Right lobe of liver (tissue), 4 donors: Measurements from ENCODE around the gene SLC9A2.

Experiments used
- POLR2A ChIP-seq: fragments of 450-650 bp; IDR thresholded peaks from one replicate; pipeline ENCODE4 v1.6.1; 2017; ENCODE audit warnings: antibody characterized with exemption, mild to moderate bottlenecking
- TF ChIP-seq, protein P1 (sequence below), 4 donors: fragments of 200-600 bp in 3 of 4; fragments of 450-650 bp in 1 of 4; IDR thresholded peaks; one replicate each; pipeline versions ENCODE4 v1.5.1 to v1.8.0; 2016 to 2022; ENCODE audit warnings: antibody characterized with exemption in 4 of 4, mild to moderate bottlenecking in 2 of 4
- donor health status: DM: no; HTN: no; CAD: no.
- donor health status: DM: no; HTN: no; CAD: no.
- donor health status: DM: no; HTN: yes; CAD: no.

DNA sequence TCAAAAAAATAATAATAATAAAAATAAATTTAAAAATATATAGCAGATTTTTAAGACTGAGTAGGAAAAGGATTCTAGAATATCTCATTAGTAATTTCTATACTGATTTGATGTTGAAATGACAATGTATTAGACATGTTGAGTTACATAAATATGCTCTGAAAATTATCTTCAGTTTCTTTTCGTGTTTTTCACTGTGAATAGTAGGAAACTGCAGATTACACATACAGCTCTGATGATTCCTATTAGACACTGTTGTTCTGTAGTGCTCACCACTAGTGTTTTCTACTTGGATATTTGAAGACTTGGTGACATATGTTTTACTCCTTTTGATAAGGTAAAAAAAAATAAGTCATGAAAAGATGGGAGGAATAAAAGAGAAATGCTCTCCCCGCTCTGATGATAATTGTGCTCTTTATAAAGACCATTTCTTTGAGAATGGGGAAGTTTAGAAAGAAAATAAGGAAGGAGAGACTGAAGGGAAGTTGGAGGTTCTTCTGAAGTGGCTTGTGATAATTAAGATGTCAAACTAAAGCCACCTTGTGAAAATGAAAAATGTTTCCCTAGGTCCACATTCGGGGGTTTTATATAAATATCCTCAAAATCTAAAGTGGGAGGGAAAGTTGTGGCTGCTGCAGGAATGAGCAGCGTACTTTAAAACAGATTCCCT is 52.9 kb downstream of the SLC9A2 start:
- TF ChIP-seq, protein P1, sequence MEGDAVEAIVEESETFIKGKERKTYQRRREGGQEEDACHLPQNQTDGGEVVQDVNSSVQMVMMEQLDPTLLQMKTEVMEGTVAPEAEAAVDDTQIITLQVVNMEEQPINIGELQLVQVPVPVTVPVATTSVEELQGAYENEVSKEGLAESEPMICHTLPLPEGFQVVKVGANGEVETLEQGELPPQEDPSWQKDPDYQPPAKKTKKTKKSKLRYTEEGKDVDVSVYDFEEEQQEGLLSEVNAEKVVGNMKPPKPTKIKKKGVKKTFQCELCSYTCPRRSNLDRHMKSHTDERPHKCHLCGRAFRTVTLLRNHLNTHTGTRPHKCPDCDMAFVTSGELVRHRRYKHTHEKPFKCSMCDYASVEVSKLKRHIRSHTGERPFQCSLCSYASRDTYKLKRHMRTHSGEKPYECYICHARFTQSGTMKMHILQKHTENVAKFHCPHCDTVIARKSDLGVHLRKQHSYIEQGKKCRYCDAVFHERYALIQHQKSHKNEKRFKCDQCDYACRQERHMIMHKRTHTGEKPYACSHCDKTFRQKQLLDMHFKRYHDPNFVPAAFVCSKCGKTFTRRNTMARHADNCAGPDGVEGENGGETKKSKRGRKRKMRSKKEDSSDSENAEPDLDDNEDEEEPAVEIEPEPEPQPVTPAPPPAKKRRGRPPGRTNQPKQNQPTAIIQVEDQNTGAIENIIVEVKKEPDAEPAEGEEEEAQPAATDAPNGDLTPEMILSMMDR (IDR thresholded peaks at IDR 0.05) = no peak
- no peak for TF ChIP-seq POLR2A
